K562 (cell line): ENCODE results near the gene LAMTOR4. TPM values are rescaled to one million over a fixed set of nuclear protein-coding genes. Genes with fewer than 3 reads are reported as not detected.

Experiments used
- ATAC-seq: fragments of 200-7000 bp; cut with Tn5 transposase; 3 replicates; pipeline ENCODE4 v1.9.1; 2020; ENCODE audit warnings: moderate library complexity
- BruUV-seq: library from RNA; stranded (reverse); fragments of 400-500 nt; replicated peaks from 2 replicates; lab custom pipeline; 2021; lab: Mats Ljungman, UMichigan
- CTCF ChIA-PET: fragments of 300-600 bp; formaldehyde crosslinking; extraction: SDS; loops from one replicate; lab custom pipeline; 2021; ENCODE audit warnings: low intra/inter-chr PET ratio; lab: Yijun Ruan, JAX
- POLR2A ChIA-PET: fragments of 300-600, 350-650 bp; sonication (Branson Sonifier 250); formaldehyde crosslinking; extraction: SDS; loops from one replicate; lab custom pipeline; 2021; ENCODE audit warnings: antibody characterized with exemption, inconsistent platforms; lab: Yijun Ruan, JAX
- DNase-seq, 4 experiments: peaks; one replicate each; pipeline versions ENCODE4 v3.0.0 to v3.0.0-alpha.2; 2011 to 2018; ENCODE audit warnings: low spot score in 3 of 4, mixed read lengths in 3 of 4; ENCODE audit errors: extremely low read depth in 1 of 4
- FAIRE-seq: peaks from 2 replicates; lab custom pipeline; 2011; peaks lifted over from hg19 to GRCh38; lab: Jason Lieb, UNC
- H2AFZ ChIP-seq: 2 replicates; pipeline ENCODE4 v1.6.0; 2011; ENCODE audit warnings: low read depth, low read length, control low read depth, inconsistent platforms
- H3K27ac ChIP-seq: fragments of 200-600 bp; 3 replicates; pipeline ENCODE4 v1.8.0; 2011; ENCODE audit warnings: low read depth, mild to moderate bottlenecking, control low read depth, inconsistent platforms, low read length, moderate library complexity, mixed read lengths; ENCODE audit errors: extremely low read depth
- H3K27me3 ChIP-seq, 2 experiments: fragments of 300-600 bp in 1 of 2; 2 replicates in 1 of 2; 3 replicates in 1 of 2; pipeline versions ENCODE4 v1.6.0 to v1.8.0; 2011; ENCODE audit warnings: inconsistent platforms in 2 of 2, low read length in 2 of 2, mild to moderate bottlenecking in 1 of 2, mixed read lengths in 1 of 2, moderate library complexity in 1 of 2; ENCODE audit not compliant: control insufficient read depth in 2 of 2, insufficient read depth in 2 of 2
- H3K36me3 ChIP-seq: fragments of 300-600 bp; 3 replicates; pipeline ENCODE4 v1.8.0; 2011; ENCODE audit warnings: mild to moderate bottlenecking, low read length, inconsistent platforms; ENCODE audit not compliant: control insufficient read depth, insufficient read depth
- H3K4me1 ChIP-seq, 2 experiments: fragments of 200-600 bp in 1 of 2; replicated peaks in 1 of 2; 2 replicates in 1 of 2; 3 replicates in 1 of 2; pipeline versions ENCODE4 v1.5.1 to v1.8.0; 2011; ENCODE audit warnings: inconsistent platforms in 2 of 2, low read length in 2 of 2, mild to moderate bottlenecking in 1 of 2, mixed read lengths in 1 of 2, moderate library complexity in 1 of 2; ENCODE audit not compliant: control insufficient read depth in 2 of 2, insufficient read depth in 2 of 2
- H3K4me2 ChIP-seq: 2 replicates; pipeline ENCODE4 v1.6.1; 2011; ENCODE audit warnings: low read length, control low read depth, inconsistent platforms, mixed read lengths; ENCODE audit not compliant: insufficient read depth
- H3K4me3 ChIP-seq: fragments of 200-600 bp; sonication (generic), shearing (Covaris generic); 2 replicates; pipeline ENCODE4 v1.5.1; 2016; ENCODE audit warnings: control low read depth, inconsistent platforms
- H3K79me2 ChIP-seq: fragments of 200-600 bp; 3 replicates; pipeline ENCODE4 v1.8.0; 2011; ENCODE audit warnings: low read length, inconsistent platforms; ENCODE audit not compliant: control insufficient read depth, insufficient read depth
- H3K9ac ChIP-seq, 2 experiments: 2 replicates each; pipeline versions ENCODE4 v1.6.0 to v1.6.1; 2011; ENCODE audit warnings: low read depth in 2 of 2, low read length in 2 of 2, control low read depth in 1 of 2, inconsistent platforms in 1 of 2, mild to moderate bottlenecking in 1 of 2, mixed read lengths in 1 of 2; ENCODE audit not compliant: insufficient read depth in 1 of 2
- H3K9me1 ChIP-seq: one replicate; pipeline ENCODE4 v1.6.0; 2011; ENCODE audit warnings: inconsistent platforms, mild to moderate bottlenecking, low read length, moderate library complexity; ENCODE audit not compliant: control insufficient read depth, insufficient read depth
- H3K9me3 ChIP-seq: replicated peaks from 2 replicates; pipeline ENCODE4 v1.5.1; 2011; ENCODE audit warnings: low read depth, low read length, inconsistent platforms; ENCODE audit not compliant: control insufficient read depth, insufficient read depth
- H4K20me1 ChIP-seq: replicated peaks from 2 replicates; pipeline ENCODE4 v1.6.1; 2011; ENCODE audit warnings: low read length, inconsistent platforms, mixed read lengths; ENCODE audit not compliant: control insufficient read depth, insufficient read depth
- GABPB2 ChIP-seq: fragments of 250-450 bp; sonication (Bioruptor Pico); conservative IDR thresholded peaks from 2 replicates; pipeline ENCODE4 v1.5.1; 2021; ENCODE audit warnings: mild to moderate bottlenecking
- KLF16 ChIP-seq: IDR thresholded peaks from 2 replicates; pipeline ENCODE4 v1.6.1; 2016; ENCODE audit warnings: antibody characterized with exemption
- NCOA6 ChIP-seq: fragments of 450-650 bp; IDR thresholded peaks from 2 replicates; pipeline ENCODE4 v1.6.1; 2017; ENCODE audit warnings: mild to moderate bottlenecking
- NONO ChIP-seq, 2 experiments: fragments of 200-400 bp in 1 of 2; fragments of 450-650 bp in 1 of 2; formaldehyde crosslinking in 1 of 2; IDR thresholded peaks; 2 replicates each; pipeline ENCODE4 v1.6.1; 2017; ENCODE audit warnings: low read depth in 2 of 2, mild to moderate bottlenecking in 2 of 2, moderate library complexity in 2 of 2, low read length in 1 of 2
- NR2C2 ChIP-seq, 2 experiments: fragments of 200-800 bp in 1 of 2; sonication (Bioruptor generic) in 1 of 2; sonication (generic) in 1 of 2; formaldehyde crosslinking in 1 of 2; IDR thresholded peaks; 2 replicates each; pipeline versions ENCODE4 v1.6.1 to v1.8.0; 2016 to 2022; ENCODE audit warnings: mild to moderate bottlenecking in 1 of 2, missing compliant biosample characterization in 1 of 2, missing genetic modification characterization in 1 of 2, missing genetic modification reagents in 1 of 2
- PHB ChIP-seq: fragments of 250-450 bp; sonication (Bioruptor Pico); IDR thresholded peaks from 2 replicates; pipeline ENCODE4 v1.5.0; 2021
- PHTF2 ChIP-seq: fragments of 250-450 bp; sonication (Bioruptor Pico); IDR thresholded peaks from 2 replicates; pipeline ENCODE4 v1.5.0; 2021; ENCODE audit warnings: mild to moderate bottlenecking
- POLR3A ChIP-seq: IDR thresholded peaks from 2 replicates; pipeline ENCODE4 v1.6.1; 2011; ENCODE audit warnings: borderline replicate concordance, mild to moderate bottlenecking, moderate library complexity; ENCODE audit not compliant: insufficient read length, insufficient read depth; ENCODE audit errors: extremely low read depth
- SMARCA5 ChIP-seq: fragments of 450-650 bp; IDR thresholded peaks from 2 replicates; pipeline ENCODE4 v1.6.1; 2016
- TCF15 ChIP-seq: fragments of 250-450 bp; sonication (Bioruptor Pico); IDR thresholded peaks from 2 replicates; pipeline ENCODE4 v1.8.0; 2022; ENCODE audit warnings: moderate library complexity, mild to moderate bottlenecking, inconsistent platforms
- TRIM25 ChIP-seq: fragments of 450-650 bp; IDR thresholded peaks from 2 replicates; pipeline ENCODE4 v1.7.0; 2016; ENCODE audit warnings: borderline replicate concordance
- ZBTB17 ChIP-seq: fragments of 450-650 bp; formaldehyde crosslinking; IDR thresholded peaks from 2 replicates; pipeline ENCODE4 v1.4.0; 2020; ENCODE audit warnings: mild to moderate bottlenecking
- ZNF592 ChIP-seq: fragments of 450-650 bp; IDR thresholded peaks from 2 replicates; pipeline ENCODE4 v1.6.1; 2017; ENCODE audit warnings: antibody characterized with exemption, mild to moderate bottlenecking
- ZNF780A ChIP-seq: fragments of 250-450 bp; sonication (Bioruptor Pico); IDR thresholded peaks from 2 replicates; pipeline ENCODE4 v1.5.0; 2021; ENCODE audit warnings: mild to moderate bottlenecking
- ZNF785 ChIP-seq: fragments of 250-450 bp; sonication (Bioruptor Pico); IDR thresholded peaks from 2 replicates; pipeline ENCODE4 v1.4.0; 2020; ENCODE audit warnings: mild to moderate bottlenecking
- WGBS: fragments of 100-300 bp; shearing (Covaris generic); methylation state at CpG from one replicate; pipeline ENCODE4 v1.1.6; 2016; ENCODE audit warnings: low coverage, mixed read lengths; ENCODE audit not compliant: insufficient coverage; ENCODE audit errors: missing lambda C conversion rate; 5-methylcytosine and 5-hydroxymethylcytosine counted together
- in situ Hi-C: fragments of 300-500 bp; cut with MboI; formaldehyde crosslinking; loops from 4 replicates; pipeline ENCODE4 v1.15.0; 2018; ENCODE audit warnings: inconsistent platforms, mixed read lengths
- intact Hi-C: fragments of 100-400 bp; cut with micrococcal nuclease; formaldehyde crosslinking; loops from 2 replicates; pipeline ENCODE4 v1.14.2; 2022
- polyA plus RNA-seq, 8 experiments: library from polyadenylated mRNA; depleted of rRNA in 4 of 8; stranded (reverse) in 5 of 8; unstranded in 3 of 8; fragments of >200 nt; fragmentation: Nextera tagmentation in 2 of 8; fragmentation: Illumina TruSeq in 1 of 8; extraction: Ambion mirVana in 2 of 8; extraction: Trizol in 1 of 8; gene quantifications; 2 replicates each; pipeline versions ENCODE4 v1.2.1 to v1.2.3, GENCODE V29; 2011 to 2014; ENCODE audit warnings: inconsistent platforms in 1 of 8, missing spikeins in 1 of 8
- total RNA-seq, 7 experiments: library from RNA; depleted of rRNA in 6 of 7; stranded (reverse); fragments of >200 nt in 6 of 7; fragmentation: Illumina TruSeq in 2 of 7; extraction: Trizol in 2 of 7; gene quantifications; 2 replicates each; pipeline versions ENCODE4 v1.2.1 to v1.2.3, GENCODE V29; 2011 to 2021; ENCODE audit warnings: low replicate concordance in 1 of 7

LAMTOR4 gene
- total and polyA plus RNA-seq, 9 of the 15 experiments (the other 6 are each of a cell fraction or from before 2014, with no cell fraction given) = 79.6 to 314 (median 195) TPM

- FAIRE-seq (peak; percentile 29), DNase-seq (peak; percentile 85 to 90 (median 89)), ATAC-seq (peak; percentile 50)
- ChIA-PET CTCF (interaction anchor here (0.6 to 4.8 kb wide), 13 partner anchors 12 to 684 kb away, joined by 3 to 54 read pairs (median 5); no protein-coding TSS in a partner anchor), POLR2A (interaction anchor here (0.7 to 1.1 kb wide), 5 partner anchors 10 to 149 kb away, joined by 3 to 4 read pairs (median 3); no protein-coding TSS in a partner anchor)
- Histone ChIP-seq H3K79me2 (peaks cover 12% of the 10 kb centered on the region), H3K4me2 (peak overlapping the region; percentile 60), H4K20me1 (no peaks in the 10 kb centered on the region), H2AFZ (peak overlapping the region; percentile 85), H3K36me3 (no peaks in the 10 kb centered on the region), H3K27me3 (no peaks in the 10 kb centered on the region; a peak in 2 of 5 replicates), H3K9ac (peak overlapping the region; percentile 48 to 75), H3K27ac (no peak overlapping the region), H3K9me1 (no peaks in the 10 kb centered on the region), H3K9me3 (no peaks in the 10 kb centered on the region), H3K4me1 (peaks cover 11 to 27% of the 10 kb centered on the region in 2 experiments), H3K4me3 (no peak overlapping the region)
- in situ Hi-C loops (loop anchor here (5.0 kb wide), 2 partner anchors 81 to 216 kb away; no protein-coding TSS in a partner anchor), intact Hi-C loops (loop anchor here (1.0 to 2.0 kb wide), 2 partner anchors 137 to 212 kb away; partner anchors contain the start of gene TRIM4)
- no TSS peak for BruUV-seq
- WGBS = 10% methylated on average over 24 of the region's 24 CpGs
- TF ChIP-seq GABPB2 (no peak), SMARCA5 (peak; percentile 81; the same call in 1 of the 2 replicates), PHB (CRISPR knock-in tag) (no peak), ZNF785 (CRISPR knock-in tag) (no peak), ZBTB17 (CRISPR knock-in tag) (no peak), NR2C2 (CRISPR knock-in tag; IDR thresholded peaks at IDR 0.05) (no peak), NR2C2 (tag; IDR thresholded peaks at IDR 0.05) (no peak), ZNF592 (no peak), TCF15 (no peak), NCOA6 (no peak), NONO (IDR thresholded peaks at IDR 0.05; ENCODE audit: low read depth in 2 of 2, low read length in 1 of 2) (no peak), TRIM25 (peak; percentile 93; the same call in 1 of the 2 replicates), POLR3A (no peak), ZNF780A (CRISPR knock-in tag) (no peak), PHTF2 (CRISPR knock-in tag) (no peak), KLF16 (peak; percentile 46; the same call in 1 of the 2 replicates)
These were observed 17.9 kb upstream of the LAMTOR4 start for GRCh38 chr7:100130608-100131453.
